H1 (cell line): ENCODE measurements around the gene TSSC4. TPM values are rescaled to one million over a fixed set of nuclear protein-coding genes. Genes with fewer than 3 reads are reported as not detected.

Experiments used
- RBBP5 ChIP-seq: IDR thresholded peaks from 2 replicates; pipeline ENCODE4 v1.7.1; 2012; ENCODE audit warnings: low read depth, mild to moderate bottlenecking, inconsistent platforms, low read length, moderate library complexity, borderline replicate concordance
- TCF12 ChIP-seq: IDR thresholded peaks from 2 replicates; pipeline ENCODE4 v1.6.1; 2011; ENCODE audit warnings: low read depth, mild to moderate bottlenecking, low read length
- polyA plus RNA-seq, 7 experiments: library from polyadenylated mRNA; depleted of rRNA in 3 of 7; stranded (reverse) in 5 of 7; unstranded in 2 of 7; fragments of >200 nt in 5 of 7; fragments of 200-250 nt in 2 of 7; gene quantifications; 1 replicate in 5 of 7; 2 replicates in 1 of 7; 4 replicates in 1 of 7; pipeline versions ENCODE4 v1.2.1 to v1.2.3, GENCODE V29; 2011 to 2013; ENCODE audit warnings: missing spikeins in 2 of 7, mixed read lengths in 2 of 7
- total RNA-seq: library from RNA; stranded (reverse); fragmentation: NEBNext Ultra II Directional; extraction: Animal tissue kit (Norgen Biotek cat#: 25700); gene quantifications from 2 replicates; pipeline ENCODE4 v1.2.1, GENCODE V29; 2021

TSSC4 gene
- total and polyA plus RNA-seq, 2 of the 8 experiments (the other 6 are each of a cell fraction or from before 2014, with no cell fraction given) = 34.0 to 39.3 TPM

DNA sequence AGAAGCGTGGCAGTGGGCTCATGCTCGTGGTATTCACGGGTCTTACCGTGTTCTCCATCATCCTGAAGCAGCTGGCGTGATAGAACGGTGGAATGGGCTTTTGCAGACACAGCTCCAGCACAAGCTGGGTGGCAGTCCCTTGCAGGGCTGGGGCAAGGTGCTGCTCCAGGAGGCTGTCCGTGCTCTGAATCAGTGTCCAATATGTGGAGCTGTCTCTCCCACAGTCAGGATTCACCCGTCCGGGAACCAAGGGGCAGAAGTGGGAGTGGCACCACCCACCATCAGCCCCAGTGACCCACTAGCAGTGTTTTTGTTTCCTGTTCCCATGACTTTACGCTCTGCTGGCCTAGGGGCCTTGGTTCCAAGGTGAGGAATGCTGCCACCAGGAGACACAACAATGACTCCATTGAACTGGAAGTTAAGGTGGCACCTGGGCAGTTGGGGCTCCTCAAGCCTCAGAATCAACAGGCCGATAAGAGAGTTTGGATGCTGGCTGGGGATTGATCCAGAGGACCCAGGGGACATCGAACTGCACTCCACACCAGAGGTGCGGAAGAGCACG is 40.4 kb upstream of the TSSC4 start (continued):
- TF ChIP-seq RBBP5 (no peak), TCF12 (no peak)
